NCI-H1048 (cell line): ENCODE results near the gene MTG1.
A peak's percentile ranks its signal among the peaks of the same experiment; 100 is the strongest.
"Not testable (repeated sequence)": the region's sequence is repeated elsewhere in the genome, so short reads cannot be mapped to it uniquely, and the experiment has no call there.

Experiments used
- DNase-seq: peaks from one replicate; lab custom pipeline; 2025; lab: John Stamatoyannopoulos, UW

Gene MTG1

GRCh38 chr10:133358925-133359310 lies 35.0 kb upstream of the MTG1 start:
- no peak for DNase-seq

GRCh38 chr10:133359554-133359971 lies 34.4 kb upstream of the MTG1 start:
- DNase-seq, result no peak

- no peak for DNase-seq
Observed at GRCh38 chr10:133359972-133360610, 33.9 kb upstream of the MTG1 start.

- DNase-seq, result no peak
Observed at GRCh38 chr10:133361227-133361626, 32.7 kb upstream of the MTG1 start.

GRCh38 chr10:133361773-133362441 lies 32.0 kb upstream of the MTG1 start:
- no peak for DNase-seq

- DNase-seq, result no peak
Observed at GRCh38 chr10:133362846-133363245, 31.1 kb upstream of the MTG1 start.

- no peak for DNase-seq
Observed at GRCh38 chr10:133364645-133365431, 29.1 kb upstream of the MTG1 start.

GRCh38 chr10:133365461-133366129 lies 28.4 kb upstream of the MTG1 start:
- no peak for DNase-seq

GRCh38 chr10:133366130-133366478 lies 27.9 kb upstream of the MTG1 start:
- no peak for DNase-seq

GRCh38 chr10:133366751-133367150 lies 27.2 kb upstream of the MTG1 start:
- no peak for DNase-seq

GRCh38 chr10:133367461-133367860 lies 26.5 kb upstream of the MTG1 start:
- not testable (repeated sequence) for DNase-seq

- DNase-seq, result no peak
Observed at GRCh38 chr10:133368153-133368552, 25.8 kb upstream of the MTG1 start.

- no peak for DNase-seq
Observed at GRCh38 chr10:133370030-133370786, 23.7 kb upstream of the MTG1 start.

GRCh38 chr10:133372507-133372906 lies 21.4 kb upstream of the MTG1 start:
- DNase-seq, result no peak

- DNase-seq, result peak; percentile 85
Observed at GRCh38 chr10:133373174-133374090, 20.5 kb upstream of the MTG1 start, which contains the start of gene ECHS1. TSS of gene ECHS1 (minus strand) at chr10:133373354. CDS start at chr10:133373333, 21 bp downstream.

GRCh38 chr10:133375357-133376115 lies 18.4 kb upstream of the MTG1 start:
- no peak for DNase-seq

- not testable (repeated sequence) for DNase-seq
Observed at GRCh38 chr10:133376183-133376582, 17.8 kb upstream of the MTG1 start.

GRCh38 chr10:133377025-133377817 lies 16.7 kb upstream of the MTG1 start:
- DNase-seq, result no peak

- no peak for DNase-seq
Observed at GRCh38 chr10:133377818-133378250, 16.1 kb upstream of the MTG1 start.
